A549 (cell line): Measurements from ENCODE around the gene ZC3H10.

Experiments used
- CEBPB ChIP-seq, 2 experiments: fragments of >200 bp in 1 of 2; sonication (Bioruptor Twin) in 1 of 2; formaldehyde crosslinking in 1 of 2; IDR thresholded peaks; 2 replicates each; pipeline ENCODE4 v1.6.1; 2012 to 2016
- MYC ChIP-seq: IDR thresholded peaks from 2 replicates; pipeline ENCODE4 v1.6.1; 2012; ENCODE audit warnings: mild to moderate bottlenecking, inconsistent platforms, low read length, improper control_type of control experiment, borderline replicate concordance
- NR3C1 ChIP-seq: fragments of >200 bp; sonication (Bioruptor Twin); formaldehyde crosslinking; IDR thresholded peaks from 3 replicates; pipeline ENCODE4 v1.6.1; 2017
- POLR2A ChIP-seq: IDR thresholded peaks from 2 replicates; pipeline ENCODE4 v1.6.1; 2012; ENCODE audit warnings: mild to moderate bottlenecking, low read length
- SMC3 ChIP-seq: fragments of >200 bp; sonication (Bioruptor Twin); formaldehyde crosslinking; IDR thresholded peaks from 3 replicates; pipeline ENCODE4 v1.6.1; 2018; ENCODE audit warnings: inconsistent platforms
- TP53 ChIP-seq: fragments of 250-450 bp; sonication (Bioruptor Pico); IDR thresholded peaks from 2 replicates; pipeline ENCODE4 v1.5.0; 2021; ENCODE audit warnings: mild to moderate bottlenecking, moderate library complexity
- TF ChIP-seq, protein P1 (sequence below): fragments of >200 bp; sonication (Bioruptor Twin); formaldehyde crosslinking; IDR thresholded peaks from 3 replicates; pipeline ENCODE4 v1.5.1; 2016
- TF ChIP-seq, protein P2 (sequence below): IDR thresholded peaks from 2 replicates; pipeline ENCODE4 v1.6.1; 2012; ENCODE audit warnings: low read depth, borderline replicate concordance

DNA sequence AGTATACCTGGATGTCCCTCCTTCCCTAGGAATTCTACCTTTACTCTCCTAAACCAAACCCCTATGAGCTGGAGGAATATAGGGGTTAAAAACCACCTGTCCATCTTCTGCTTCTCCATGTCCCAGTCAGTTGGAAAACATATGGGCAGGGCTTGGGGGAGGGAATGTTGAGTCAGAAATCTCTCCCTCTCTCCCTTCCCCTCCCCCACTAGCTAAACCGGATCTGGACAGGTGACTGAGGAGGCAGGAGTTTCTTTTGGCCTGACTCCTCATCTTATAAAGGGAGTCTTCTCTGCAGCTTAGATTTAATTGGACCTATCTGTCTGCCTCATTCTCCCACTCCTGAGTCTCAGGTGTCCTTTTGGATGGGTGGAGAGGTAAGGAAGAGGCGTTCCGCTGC lies 32.0 kb upstream of the ZC3H10 start:
- TF ChIP-seq, protein P1, sequence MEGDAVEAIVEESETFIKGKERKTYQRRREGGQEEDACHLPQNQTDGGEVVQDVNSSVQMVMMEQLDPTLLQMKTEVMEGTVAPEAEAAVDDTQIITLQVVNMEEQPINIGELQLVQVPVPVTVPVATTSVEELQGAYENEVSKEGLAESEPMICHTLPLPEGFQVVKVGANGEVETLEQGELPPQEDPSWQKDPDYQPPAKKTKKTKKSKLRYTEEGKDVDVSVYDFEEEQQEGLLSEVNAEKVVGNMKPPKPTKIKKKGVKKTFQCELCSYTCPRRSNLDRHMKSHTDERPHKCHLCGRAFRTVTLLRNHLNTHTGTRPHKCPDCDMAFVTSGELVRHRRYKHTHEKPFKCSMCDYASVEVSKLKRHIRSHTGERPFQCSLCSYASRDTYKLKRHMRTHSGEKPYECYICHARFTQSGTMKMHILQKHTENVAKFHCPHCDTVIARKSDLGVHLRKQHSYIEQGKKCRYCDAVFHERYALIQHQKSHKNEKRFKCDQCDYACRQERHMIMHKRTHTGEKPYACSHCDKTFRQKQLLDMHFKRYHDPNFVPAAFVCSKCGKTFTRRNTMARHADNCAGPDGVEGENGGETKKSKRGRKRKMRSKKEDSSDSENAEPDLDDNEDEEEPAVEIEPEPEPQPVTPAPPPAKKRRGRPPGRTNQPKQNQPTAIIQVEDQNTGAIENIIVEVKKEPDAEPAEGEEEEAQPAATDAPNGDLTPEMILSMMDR: no peak
- TF ChIP-seq SMC3 (no peak), POLR2A (no peak), CEBPB (IDR thresholded peaks at IDR 0.05) (no peak), TP53 (no peak), NR3C1 (no peak), MYC (no peak)
- TF ChIP-seq, protein P2, sequence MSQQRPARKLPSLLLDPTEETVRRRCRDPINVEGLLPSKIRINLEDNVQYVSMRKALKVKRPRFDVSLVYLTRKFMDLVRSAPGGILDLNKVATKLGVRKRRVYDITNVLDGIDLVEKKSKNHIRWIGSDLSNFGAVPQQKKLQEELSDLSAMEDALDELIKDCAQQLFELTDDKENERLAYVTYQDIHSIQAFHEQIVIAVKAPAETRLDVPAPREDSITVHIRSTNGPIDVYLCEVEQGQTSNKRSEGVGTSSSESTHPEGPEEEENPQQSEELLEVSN: no peak
